Endothelial cell of umbilical vein (primary cell): Measurements from ENCODE around the gene MIB2. TPM values are rescaled to one million over a fixed set of nuclear protein-coding genes. Genes with fewer than 3 reads are reported as not detected.

Experiments
- BruUV-seq: library from RNA; stranded (reverse); fragments of 400-500 nt; replicated peaks from 2 replicates; lab custom pipeline; 2021; lab: Mats Ljungman, UMichigan
- CTCF ChIA-PET: fragments of 300-600, 350-600 bp; sonication (Branson Sonifier 250); formaldehyde crosslinking; loops from one replicate; lab custom pipeline; 2021; ENCODE audit warnings: antibody characterized with exemption, inconsistent platforms; lab: Charles Lee
- POLR2A ChIA-PET: fragments of 300-600, 350-600 bp; sonication (Branson Sonifier 250); formaldehyde crosslinking; loops from one replicate; lab custom pipeline; 2021; ENCODE audit warnings: antibody characterized with exemption, inconsistent platforms; lab: Charles Lee
- DNase-seq: peaks from one replicate; pipeline ENCODE4 v3.0.0-alpha.2; 2011; ENCODE audit warnings: low read depth, low spot score
- FAIRE-seq: peaks from 2 replicates; lab custom pipeline; 2011; peaks lifted over from hg19 to GRCh38; lab: Jason Lieb, UNC
- H2AFZ ChIP-seq: 2 replicates; pipeline ENCODE4 v1.6.0; 2012; ENCODE audit warnings: low read depth, low read length, control low read depth, inconsistent platforms
- H3K27ac ChIP-seq: 2 replicates; pipeline ENCODE4 v1.5.1; 2011; ENCODE audit warnings: low read depth, mild to moderate bottlenecking, control low read depth, low read length, moderate library complexity; ENCODE audit not compliant: insufficient read depth
- H3K27me3 ChIP-seq, 2 experiments: 2 replicates each; pipeline versions ENCODE4 v1.6.0 to v1.6.1; 2011; ENCODE audit warnings: low read length in 2 of 2, mixed read lengths in 1 of 2; ENCODE audit not compliant: control insufficient read depth in 2 of 2, insufficient read depth in 2 of 2
- H3K36me3 ChIP-seq, 2 experiments: 2 replicates in 1 of 2; 3 replicates in 1 of 2; pipeline ENCODE4 v1.5.1; 2011; ENCODE audit warnings: low read length in 2 of 2, mild to moderate bottlenecking in 1 of 2, moderate library complexity in 1 of 2; ENCODE audit not compliant: control insufficient read depth in 2 of 2, insufficient read depth in 2 of 2; ENCODE audit errors: extremely low read depth in 1 of 2
- H3K4me1 ChIP-seq: 3 replicates; pipeline ENCODE4 v1.5.1; 2011; ENCODE audit warnings: mild to moderate bottlenecking, low read length; ENCODE audit not compliant: control insufficient read depth, insufficient read depth; ENCODE audit errors: extremely low read depth
- H3K4me2 ChIP-seq: 2 replicates; pipeline ENCODE4 v1.6.1; 2011; ENCODE audit warnings: low read length, control low read depth, mixed read lengths; ENCODE audit not compliant: insufficient read depth
- H3K4me3 ChIP-seq, 3 experiments: fragments of 200-600 bp in 1 of 3; sonication (generic), shearing (Covaris generic) in 1 of 3; replicated peaks in 1 of 3; 2 replicates each; pipeline ENCODE4 v1.5.1; 2011 to 2016; ENCODE audit warnings: control low read depth in 3 of 3, low read length in 3 of 3, mild to moderate bottlenecking in 2 of 3, inconsistent platforms in 1 of 3, low read depth in 1 of 3, moderate library complexity in 1 of 3; ENCODE audit not compliant: insufficient read depth in 1 of 3
- H3K79me2 ChIP-seq: 2 replicates; pipeline ENCODE4 v1.6.0; 2012; ENCODE audit warnings: low read length, inconsistent platforms; ENCODE audit not compliant: control insufficient read depth, insufficient read depth
- H3K9ac ChIP-seq: replicated peaks from 2 replicates; pipeline ENCODE3; 2011; ENCODE audit warnings: low read length, control low read depth; ENCODE audit not compliant: insufficient read depth; ENCODE audit errors: extremely low read depth
- H3K9me1 ChIP-seq: replicated peaks from 3 replicates; pipeline ENCODE4 v1.6.0; 2011; ENCODE audit warnings: mild to moderate bottlenecking, low read length; ENCODE audit not compliant: control insufficient read depth, insufficient read depth; ENCODE audit errors: extremely low read depth
- H3K9me3 ChIP-seq: replicated peaks from 2 replicates; pipeline ENCODE4 v1.5.1; 2012; ENCODE audit warnings: low read length, inconsistent platforms; ENCODE audit not compliant: control insufficient read depth, insufficient read depth
- H4K20me1 ChIP-seq: replicated peaks from 2 replicates; pipeline ENCODE3; 2011; ENCODE audit warnings: mild to moderate bottlenecking, low read length; ENCODE audit not compliant: control insufficient read depth, insufficient read depth; ENCODE audit errors: extremely low read depth
- FOS ChIP-seq: IDR thresholded peaks from 2 replicates; pipeline ENCODE4 v1.6.1; 2011; ENCODE audit warnings: mild to moderate bottlenecking, low read length, moderate library complexity, borderline replicate concordance; ENCODE audit not compliant: insufficient read depth
- GATA2 ChIP-seq: IDR thresholded peaks from 2 replicates; pipeline ENCODE4 v1.7.0; 2011; ENCODE audit warnings: low read depth, mild to moderate bottlenecking, moderate library complexity, mixed read lengths, low read length; ENCODE audit not compliant: insufficient read length, insufficient read depth
- MYC ChIP-seq: IDR thresholded peaks from one replicate; pipeline ENCODE4 v1.6.1; 2011; ENCODE audit warnings: mild to moderate bottlenecking, low read depth, low read length
- POLR2A ChIP-seq: IDR thresholded peaks from 2 replicates; pipeline ENCODE4 v1.6.1; 2012; ENCODE audit warnings: low read depth, mild to moderate bottlenecking, control low read depth, low read length
- dilution Hi-C: fragments of 300-500 bp; cut with MboI; formaldehyde crosslinking; loops from one replicate; pipeline ENCODE4 v1.15.0; 2019; ENCODE audit warnings: low sequenced_read_pairs; ENCODE audit not compliant: extremely low pct_ligation_motif_present
- intact Hi-C: fragments of 100-400 bp; cut with micrococcal nuclease; formaldehyde crosslinking; loops from one replicate; pipeline ENCODE4 v1.10.0; 2022
- polyA plus RNA-seq, 4 experiments: library from polyadenylated mRNA; depleted of rRNA in 3 of 4; stranded (reverse) in 3 of 4; unstranded in 1 of 4; fragments of >200 nt; gene quantifications; 2 replicates each; pipeline versions ENCODE4 v1.2.1 to v1.2.3, GENCODE V29; 2011 to 2012; ENCODE audit warnings: missing spikeins in 1 of 4
- total RNA-seq: library from RNA; stranded (reverse); gene quantifications from 2 replicates; pipeline ENCODE4 v1.2.3, GENCODE V29; 2021
- TF ChIP-seq, protein P1 (sequence below), 2 donors: IDR thresholded peaks; 1 replicate in 1 of 2; 2 replicates in 1 of 2; pipeline ENCODE4 v1.5.1; 2011; ENCODE audit warnings: low read length in 2 of 2, mild to moderate bottlenecking in 2 of 2, moderate library complexity in 2 of 2, control low read depth in 1 of 2, inconsistent platforms in 1 of 2, low read depth in 1 of 2; ENCODE audit not compliant: insufficient read depth in 1 of 2; ENCODE audit errors: extremely low read depth in 1 of 2

The MIB2 gene
- total and polyA plus RNA-seq, 2 donors (not counting 3 experiments of a cell fraction or from before 2014, with no cell fraction given) = 25.9 to 45.0 TPM

DNA sequence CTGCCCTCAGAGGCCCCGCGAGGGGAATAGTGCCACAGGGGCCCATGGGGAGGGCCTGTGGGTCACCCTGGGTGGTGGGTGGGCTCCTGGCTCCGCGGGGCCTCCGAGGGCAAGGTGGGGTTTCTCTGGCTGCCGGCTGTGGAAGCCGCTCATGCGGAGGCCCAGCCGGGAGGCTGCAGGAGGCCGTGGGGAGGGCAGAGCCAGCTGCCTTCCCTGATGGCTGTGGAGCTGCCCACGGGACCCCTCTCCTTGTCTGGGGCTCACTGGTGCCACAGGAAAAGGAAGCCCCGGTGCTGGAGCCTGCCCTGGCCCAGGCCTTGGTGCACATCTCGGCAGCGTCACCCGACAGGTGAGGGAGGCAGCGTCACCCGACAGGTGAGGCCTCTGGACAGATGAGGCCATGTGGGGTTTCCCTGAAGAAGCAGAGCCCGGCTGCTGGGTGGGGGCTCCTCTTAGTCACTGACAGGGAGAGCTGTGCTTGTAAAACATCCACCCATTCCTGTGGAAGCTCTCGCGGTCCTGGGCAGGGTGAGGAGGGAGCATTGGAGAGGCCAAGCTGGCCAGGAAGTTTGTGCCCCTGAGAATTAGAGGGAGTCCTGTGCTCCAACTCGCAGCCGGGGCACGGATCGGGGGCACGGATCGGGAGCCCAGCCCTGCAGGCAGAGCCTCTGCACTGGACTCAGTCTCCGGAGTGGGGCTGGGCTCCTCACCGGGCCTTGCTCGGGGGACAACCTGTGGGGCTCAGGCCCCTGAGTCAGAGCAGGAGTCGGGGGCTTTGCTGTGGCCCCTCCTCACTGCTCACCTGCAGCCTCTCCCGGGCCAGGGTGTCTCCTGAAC, 6.1 kb downstream of the MIB2 start:
- no peak for DNase-seq
- Histone ChIP-seq H3K27ac (no peak overlapping the region), H3K27me3 (no peaks in the 10 kb centered on the region), H3K4me1 (peaks cover 4% of the 10 kb centered on the region), H4K20me1 (no peaks in the 10 kb centered on the region), H3K36me3 (peaks cover 0 to 2% of the 10 kb centered on the region in 2 experiments), H3K4me3 (no peak overlapping the region), H3K9ac (no peak overlapping the region), H2AFZ (no peak overlapping the region), H3K4me2 (no peak overlapping the region), H3K9me1 (no peaks in the 10 kb centered on the region), H3K79me2 (peaks cover 2% of the 10 kb centered on the region), H3K9me3 (no peaks in the 10 kb centered on the region)
- CTCF ChIA-PET = interaction anchor here (1.3 kb wide), 1 partner anchor 18 kb away, joined by 5 read pairs; no protein-coding TSS in a partner anchor
- POLR2A ChIA-PET = no interaction called here
- dilution Hi-C loops (no loop called here), intact Hi-C loops (no loop called here)
- BruUV-seq = no TSS peak
- FAIRE-seq = no peak
- TF ChIP-seq GATA2 = no peak

- ChIA-PET POLR2A (no interaction called here), CTCF (interaction anchor here (1.3 kb wide), 1 partner anchor 19 kb away, joined by 5 read pairs; no protein-coding TSS in a partner anchor)
- no peaks in the 10 kb centered on the region for H4K20me1 ChIP-seq
- no peak overlapping the region for H3K4me3 ChIP-seq
- no peak overlapping the region for H3K9ac ChIP-seq
- no peaks in the 10 kb centered on the region for H3K79me2 ChIP-seq
- FAIRE-seq (no peak), DNase-seq (no peak)
- BruUV-seq = no TSS peak
- H3K27ac ChIP-seq = no peak overlapping the region
- H3K9me3 ChIP-seq = no peaks in the 10 kb centered on the region
- no peak for TF ChIP-seq GATA2
- TF ChIP-seq, protein P1, sequence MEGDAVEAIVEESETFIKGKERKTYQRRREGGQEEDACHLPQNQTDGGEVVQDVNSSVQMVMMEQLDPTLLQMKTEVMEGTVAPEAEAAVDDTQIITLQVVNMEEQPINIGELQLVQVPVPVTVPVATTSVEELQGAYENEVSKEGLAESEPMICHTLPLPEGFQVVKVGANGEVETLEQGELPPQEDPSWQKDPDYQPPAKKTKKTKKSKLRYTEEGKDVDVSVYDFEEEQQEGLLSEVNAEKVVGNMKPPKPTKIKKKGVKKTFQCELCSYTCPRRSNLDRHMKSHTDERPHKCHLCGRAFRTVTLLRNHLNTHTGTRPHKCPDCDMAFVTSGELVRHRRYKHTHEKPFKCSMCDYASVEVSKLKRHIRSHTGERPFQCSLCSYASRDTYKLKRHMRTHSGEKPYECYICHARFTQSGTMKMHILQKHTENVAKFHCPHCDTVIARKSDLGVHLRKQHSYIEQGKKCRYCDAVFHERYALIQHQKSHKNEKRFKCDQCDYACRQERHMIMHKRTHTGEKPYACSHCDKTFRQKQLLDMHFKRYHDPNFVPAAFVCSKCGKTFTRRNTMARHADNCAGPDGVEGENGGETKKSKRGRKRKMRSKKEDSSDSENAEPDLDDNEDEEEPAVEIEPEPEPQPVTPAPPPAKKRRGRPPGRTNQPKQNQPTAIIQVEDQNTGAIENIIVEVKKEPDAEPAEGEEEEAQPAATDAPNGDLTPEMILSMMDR (IDR thresholded peaks at IDR 0.05; ENCODE audit: extremely low read depth in 1 of 2, insufficient read depth in 1 of 2, low read depth in 1 of 2, low read length in 2 of 2) = no peak
- TF ChIP-seq FOS = no peak
- no peak for TF ChIP-seq MYC
- TF ChIP-seq POLR2A = no peak
- dilution Hi-C loops = no loop called here
- H3K36me3 ChIP-seq = peaks cover 0 to 2% of the 10 kb centered on the region in 2 experiments
- no peaks in the 10 kb centered on the region for H3K9me1 ChIP-seq
- H3K27me3 ChIP-seq = no peaks in the 10 kb centered on the region
- no peaks in the 10 kb centered on the region for H3K4me1 ChIP-seq
- no peak overlapping the region for H2AFZ ChIP-seq
- intact Hi-C loops = no loop called here
- no peak overlapping the region for H3K4me2 ChIP-seq
These were observed 6.9 kb downstream of the MIB2 start for GRCh38 chr1:1622010-1622787.
